ENCODE measurements around the gene TBXA2R.
A peak's percentile ranks its signal among the peaks of the same experiment; 100 is the strongest.
"Not testable (repeated sequence)": the region's sequence is repeated elsewhere in the genome, so short reads cannot be mapped to it uniquely, and the experiment has no call there.

TBXA2R gene

GRCh38 chr19:3604987-3605343 lies 1.7 kb downstream of the TBXA2R start:
- no peak for DNase-seq

- no peak for DNase-seq
Observed at GRCh38 chr19:3604227-3604986, 2.3 kb downstream of the TBXA2R start.

GRCh38 chr19:3603121-3603811 lies 3.4 kb downstream of the TBXA2R start:
- no peak for DNase-seq

- DNase-seq: no peak
Observed at GRCh38 chr19:3601021-3601420, 5.7 kb downstream of the TBXA2R start.

GRCh38 chr19:3599776-3600187 lies 6.9 kb downstream of the TBXA2R start:
- no peak for DNase-seq

- DNase-seq: no peak
Observed at GRCh38 chr19:3595521-3596061, 11.1 kb downstream of the TBXA2R start.

- DNase-seq: no peak
Observed at GRCh38 chr19:3593156-3593555, 13.5 kb downstream of the TBXA2R start.

- DNase-seq: no peak
Observed at GRCh38 chr19:3591876-3592613, 14.6 kb downstream of the TBXA2R start.

GRCh38 chr19:3590991-3591659 lies 15.6 kb downstream of the TBXA2R start:
- DNase-seq: no peak

GRCh38 chr19:3589949-3590348 lies 16.7 kb downstream of the TBXA2R start:
- no peak for DNase-seq

- DNase-seq: no peak
Observed at GRCh38 chr19:3589439-3589838, 17.2 kb downstream of the TBXA2R start.

GRCh38 chr19:3586707-3587346 lies 19.8 kb downstream of the TBXA2R start:
- DNase-seq: no peak

GRCh38 chr19:3586127-3586626 lies 20.5 kb downstream of the TBXA2R start:
- DNase-seq: no peak

- DNase-seq: no peak
Observed at GRCh38 chr19:3585301-3586126, 21.2 kb downstream of the TBXA2R start, which contains the start of gene GIPC3. TSS of gene GIPC3 (plus strand) at chr19:3585478. CDS start at chr19:3585598, 120 bp downstream.

- DNase-seq: not testable (repeated sequence)
Observed at GRCh38 chr19:3584036-3584802, 22.5 kb downstream of the TBXA2R start.

GRCh38 chr19:3581792-3582191 lies 24.9 kb downstream of the TBXA2R start:
- DNase-seq: not testable (repeated sequence)

GRCh38 chr19:3580156-3580934 lies 26.3 kb downstream of the TBXA2R start:
- DNase-seq: peak; percentile 32

GRCh38 chr19:3578390-3578789 lies 28.3 kb downstream of the TBXA2R start:
- DNase-seq: no peak

- DNase-seq: no peak
Observed at GRCh38 chr19:3577723-3578344, 28.8 kb downstream of the TBXA2R start.

Data from T1000 (cell line).